Endothelial cell (in vitro differentiated cells): ENCODE measurements around the gene LEF1. TPM values are rescaled to one million over a fixed set of nuclear protein-coding genes. Genes with fewer than 3 reads are reported as not detected.

Experiments used
- DNase-seq: peaks from one replicate; pipeline ENCODE4 v3.0.0; 2021; ENCODE audit warnings: low spot score
- H3K27ac Mint-ChIP-seq: one replicate; pipeline ENCODE4 v1.8.0; 2021; ENCODE audit warnings: mixed read lengths, inconsistent platforms; ENCODE audit not compliant: unreplicated experiment
- H3K27me3 Mint-ChIP-seq: one replicate; pipeline ENCODE4 v1.8.0; 2021; ENCODE audit warnings: mild to moderate bottlenecking, moderate library complexity, mixed read lengths, inconsistent platforms; ENCODE audit not compliant: unreplicated experiment
- H3K36me3 Mint-ChIP-seq: one replicate; pipeline ENCODE4 v1.8.0; 2021; ENCODE audit warnings: mild to moderate bottlenecking, low read depth, mixed read lengths, inconsistent platforms; ENCODE audit not compliant: unreplicated experiment
- H3K4me1 Mint-ChIP-seq: one replicate; pipeline ENCODE4 v1.8.0; 2021; ENCODE audit warnings: mild to moderate bottlenecking, mixed read lengths, inconsistent platforms; ENCODE audit not compliant: unreplicated experiment
- H3K4me3 Mint-ChIP-seq: one replicate; pipeline ENCODE4 v1.8.0; 2021; ENCODE audit warnings: mild to moderate bottlenecking, mixed read lengths, inconsistent platforms; ENCODE audit not compliant: unreplicated experiment
- H3K9me3 Mint-ChIP-seq: one replicate; pipeline ENCODE4 v1.8.0; 2021; ENCODE audit warnings: mixed read lengths, inconsistent platforms; ENCODE audit not compliant: unreplicated experiment
- total RNA-seq: library from RNA; stranded (reverse); fragmentation: NEBNext Ultra II Directional; extraction: Animal tissue kit (Norgen Biotek cat#: 25700); gene quantifications from one replicate; pipeline ENCODE4 v1.2.1, GENCODE V29; 2021; ENCODE audit not compliant: unreplicated experiment
- TF ChIP-seq, protein P1 (sequence below): fragments of 200-600 bp; sonication (generic); IDR thresholded peaks from one replicate; pipeline ENCODE4 v1.5.0; 2021; ENCODE audit warnings: antibody characterized with exemption; ENCODE audit not compliant: unreplicated experiment

LEF1 gene
- total RNA-seq, 1 donor from 2014 or later: 15.9 TPM

DNA sequence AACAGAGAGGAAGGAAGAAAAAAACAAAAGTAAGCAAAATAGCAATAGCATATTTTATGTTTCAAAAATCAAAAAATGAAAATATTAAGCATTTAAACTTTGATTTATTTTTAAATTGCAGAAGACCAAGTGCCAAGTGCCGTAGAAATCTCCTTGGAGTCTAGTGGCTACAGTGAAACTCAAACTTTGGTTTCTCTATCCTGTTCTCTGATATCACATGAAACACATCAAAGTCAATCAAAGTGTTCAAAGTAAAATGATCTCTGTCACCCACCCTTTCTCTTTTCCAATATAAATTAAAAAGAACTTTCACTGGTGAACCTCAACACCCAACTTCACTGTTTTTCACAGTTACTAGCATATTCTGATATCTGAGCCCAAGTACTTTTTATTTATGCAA is 98.0 kb downstream of the LEF1 start:
- Mint-ChIP-seq H3K36me3 (peaks cover 3% of the 10 kb centered on the region), H3K27ac (no peak overlapping the region), H3K27me3 (peaks cover 2% of the 10 kb centered on the region), H3K4me3 (no peak overlapping the region), H3K9me3 (no peaks in the 10 kb centered on the region), H3K4me1 (no peaks in the 10 kb centered on the region)
- TF ChIP-seq, protein P1, sequence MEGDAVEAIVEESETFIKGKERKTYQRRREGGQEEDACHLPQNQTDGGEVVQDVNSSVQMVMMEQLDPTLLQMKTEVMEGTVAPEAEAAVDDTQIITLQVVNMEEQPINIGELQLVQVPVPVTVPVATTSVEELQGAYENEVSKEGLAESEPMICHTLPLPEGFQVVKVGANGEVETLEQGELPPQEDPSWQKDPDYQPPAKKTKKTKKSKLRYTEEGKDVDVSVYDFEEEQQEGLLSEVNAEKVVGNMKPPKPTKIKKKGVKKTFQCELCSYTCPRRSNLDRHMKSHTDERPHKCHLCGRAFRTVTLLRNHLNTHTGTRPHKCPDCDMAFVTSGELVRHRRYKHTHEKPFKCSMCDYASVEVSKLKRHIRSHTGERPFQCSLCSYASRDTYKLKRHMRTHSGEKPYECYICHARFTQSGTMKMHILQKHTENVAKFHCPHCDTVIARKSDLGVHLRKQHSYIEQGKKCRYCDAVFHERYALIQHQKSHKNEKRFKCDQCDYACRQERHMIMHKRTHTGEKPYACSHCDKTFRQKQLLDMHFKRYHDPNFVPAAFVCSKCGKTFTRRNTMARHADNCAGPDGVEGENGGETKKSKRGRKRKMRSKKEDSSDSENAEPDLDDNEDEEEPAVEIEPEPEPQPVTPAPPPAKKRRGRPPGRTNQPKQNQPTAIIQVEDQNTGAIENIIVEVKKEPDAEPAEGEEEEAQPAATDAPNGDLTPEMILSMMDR: no peak
- DNase-seq: no peak

DNA sequence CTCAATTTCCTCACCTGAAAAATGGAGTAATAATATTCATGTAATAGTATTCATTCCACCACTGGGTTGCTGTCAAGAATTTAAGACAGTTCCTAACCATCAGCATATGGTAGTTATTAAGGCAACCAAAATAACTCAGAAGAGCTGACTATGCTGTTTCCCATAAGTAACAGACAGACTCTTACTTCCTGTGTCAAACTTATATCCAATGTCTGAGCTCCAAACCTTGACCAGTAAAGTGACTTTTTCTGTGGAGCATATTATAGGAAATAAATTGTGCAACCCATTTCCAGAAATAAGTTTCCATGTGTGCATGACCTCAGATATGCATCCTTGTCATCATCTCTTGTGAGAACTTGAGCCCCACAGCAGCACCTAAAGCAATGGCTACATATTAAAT is 100.3 kb downstream of the LEF1 start:
- H3K27ac Mint-ChIP-seq: no peak overlapping the region
- no peaks in the 10 kb centered on the region for H3K4me1 Mint-ChIP-seq
- no peaks in the 10 kb centered on the region for H3K9me3 Mint-ChIP-seq
- peaks cover 2% of the 10 kb centered on the region for H3K27me3 Mint-ChIP-seq
- H3K36me3 Mint-ChIP-seq: peaks cover 3% of the 10 kb centered on the region
- no peak overlapping the region for H3K4me3 Mint-ChIP-seq
- TF ChIP-seq, protein P1: no peak
- DNase-seq: no peak

DNA sequence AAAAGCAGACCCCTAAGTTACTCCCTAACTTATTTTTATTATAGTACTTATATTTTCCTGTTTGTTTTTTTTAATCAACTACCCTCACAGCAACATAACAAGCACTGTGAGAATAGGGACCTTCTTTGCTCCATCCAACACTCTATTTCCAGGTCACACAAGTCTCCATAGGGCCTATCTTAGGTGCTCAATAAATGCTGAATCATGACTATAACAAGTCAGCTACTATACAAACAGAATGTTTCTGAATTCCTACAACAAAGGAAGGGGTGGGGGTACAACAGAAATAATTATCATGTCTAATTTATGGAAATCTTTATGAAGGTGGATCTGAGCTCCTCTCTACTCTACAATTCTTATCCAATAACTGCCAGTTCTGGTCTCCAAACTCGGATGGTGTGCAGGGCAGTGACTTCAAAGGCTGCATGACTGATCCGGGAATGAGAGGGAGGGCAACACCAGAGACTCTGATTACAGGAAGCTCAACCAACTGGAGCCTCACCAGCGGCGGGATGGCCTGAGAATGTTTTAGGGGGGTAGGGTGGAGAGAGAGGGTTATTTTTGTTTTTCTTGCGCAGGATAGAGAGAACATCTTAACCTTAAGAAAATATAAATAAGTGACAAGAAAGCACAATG is 107.9 kb downstream of the LEF1 start:
- TF ChIP-seq, protein P1: no peak
- Mint-ChIP-seq H3K4me1 (peaks cover 18% of the 10 kb centered on the region), H3K36me3 (no peaks in the 10 kb centered on the region), H3K27ac (no peak overlapping the region), H3K27me3 (no peaks in the 10 kb centered on the region), H3K9me3 (no peaks in the 10 kb centered on the region), H3K4me3 (no peak overlapping the region)
- no peak for DNase-seq

DNA sequence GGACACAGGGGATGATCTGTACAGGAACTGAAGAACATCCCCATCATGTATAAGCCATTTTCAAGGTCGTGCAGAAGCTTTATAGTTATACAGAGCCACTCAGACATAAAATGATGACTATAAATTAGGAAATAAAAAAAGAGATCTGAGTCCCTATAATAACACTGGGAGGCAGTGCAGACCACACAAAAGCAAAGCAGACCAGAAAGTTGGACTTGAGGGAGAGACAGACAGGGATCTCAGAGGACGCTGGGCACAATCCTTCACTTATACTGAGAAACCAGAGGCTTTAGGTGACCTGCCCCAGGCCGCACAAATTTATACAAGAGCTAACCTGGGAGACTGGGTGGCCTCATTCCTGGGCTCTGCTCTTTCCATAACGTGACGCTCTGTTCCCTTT is 108.6 kb downstream of the LEF1 start:
- peak; percentile 14 for DNase-seq
- Mint-ChIP-seq H3K27me3 (no peaks in the 10 kb centered on the region), H3K27ac (no peak overlapping the region), H3K36me3 (no peaks in the 10 kb centered on the region), H3K4me1 (peaks cover 21% of the 10 kb centered on the region), H3K9me3 (no peaks in the 10 kb centered on the region), H3K4me3 (no peak overlapping the region)
- TF ChIP-seq, protein P1: no peak

DNA sequence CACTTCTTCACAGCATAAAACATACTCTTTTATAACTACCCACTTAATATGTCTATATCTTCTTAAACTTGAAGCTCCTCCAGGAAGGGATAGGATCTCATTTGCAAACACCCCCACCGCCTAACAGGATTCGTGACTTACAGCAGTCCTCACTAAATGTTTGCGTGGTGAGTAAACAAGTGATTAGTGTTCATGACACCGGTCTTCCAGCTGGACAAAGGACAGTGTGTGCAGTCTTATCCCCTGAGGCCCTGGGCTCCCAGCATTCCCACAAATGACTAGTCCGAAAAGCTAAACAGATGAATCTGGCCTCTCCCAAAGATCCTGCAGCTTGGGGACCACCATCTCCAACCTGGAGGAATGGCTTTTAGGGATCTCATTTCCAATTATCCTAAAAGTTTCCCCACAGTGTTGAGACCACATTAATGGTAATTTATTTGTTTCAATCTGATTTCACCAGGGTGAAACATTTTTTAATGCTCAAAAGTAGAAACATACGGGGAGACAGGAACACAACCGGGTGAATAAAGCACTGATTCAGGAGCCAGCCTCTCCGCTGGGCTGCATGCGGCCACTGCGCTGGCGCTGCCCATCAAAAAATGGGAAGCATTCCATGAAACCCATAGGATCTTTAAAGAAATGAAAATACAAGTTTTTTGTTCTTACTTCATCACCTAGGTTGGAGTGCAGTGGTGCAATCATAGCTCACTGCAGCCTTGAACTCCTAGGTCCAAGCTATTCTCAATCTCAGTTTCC is 109.9 kb downstream of the LEF1 start:
- no peak overlapping the region for H3K4me3 Mint-ChIP-seq
- H3K36me3 Mint-ChIP-seq: no peaks in the 10 kb centered on the region
- H3K4me1 Mint-ChIP-seq: peaks cover 21% of the 10 kb centered on the region
- TF ChIP-seq, protein P1: no peak
- H3K9me3 Mint-ChIP-seq: no peaks in the 10 kb centered on the region
- no peaks in the 10 kb centered on the region for H3K27me3 Mint-ChIP-seq
- no peak for DNase-seq
- H3K27ac Mint-ChIP-seq: no peak overlapping the region
